Cardiac atrium fibroblast (primary cell): Measurements from ENCODE around the gene CLDN24. TPM values are rescaled to one million over a fixed set of nuclear protein-coding genes. Genes with fewer than 3 reads are reported as not detected.

Source experiments
- total RNA-seq: library from RNA; depleted of rRNA; stranded (reverse); fragments of >200 nt; gene quantifications from 2 replicates; pipeline ENCODE4 v1.2.3, GENCODE V29; 2015

The CLDN24 gene
- total RNA-seq, result not detected in 2 replicates

DNA sequence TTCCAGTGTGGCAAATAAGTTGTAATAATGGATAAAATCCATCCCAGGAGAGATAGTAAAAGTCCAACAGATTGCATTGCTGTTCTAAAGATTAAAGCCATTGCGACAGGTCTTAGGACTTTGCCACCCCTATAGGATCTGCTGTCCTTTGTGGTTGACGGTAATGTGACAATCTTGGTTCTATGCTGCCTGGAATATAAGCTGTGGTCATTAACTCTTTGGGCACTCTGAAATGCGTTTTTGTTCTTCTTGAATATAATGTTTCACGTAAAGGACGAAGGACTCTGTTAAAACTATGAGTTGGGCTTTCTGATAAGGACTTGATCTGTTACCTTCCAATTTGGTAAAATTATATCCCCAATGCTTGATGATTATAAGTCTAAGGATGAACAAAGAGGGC is at the start of gene CLDN24:
CLDN24 (minus strand) TSS at position 101 of the 400 bp plus-strand sequence; CDS start at position 101, 0 bp downstream.

DNA sequence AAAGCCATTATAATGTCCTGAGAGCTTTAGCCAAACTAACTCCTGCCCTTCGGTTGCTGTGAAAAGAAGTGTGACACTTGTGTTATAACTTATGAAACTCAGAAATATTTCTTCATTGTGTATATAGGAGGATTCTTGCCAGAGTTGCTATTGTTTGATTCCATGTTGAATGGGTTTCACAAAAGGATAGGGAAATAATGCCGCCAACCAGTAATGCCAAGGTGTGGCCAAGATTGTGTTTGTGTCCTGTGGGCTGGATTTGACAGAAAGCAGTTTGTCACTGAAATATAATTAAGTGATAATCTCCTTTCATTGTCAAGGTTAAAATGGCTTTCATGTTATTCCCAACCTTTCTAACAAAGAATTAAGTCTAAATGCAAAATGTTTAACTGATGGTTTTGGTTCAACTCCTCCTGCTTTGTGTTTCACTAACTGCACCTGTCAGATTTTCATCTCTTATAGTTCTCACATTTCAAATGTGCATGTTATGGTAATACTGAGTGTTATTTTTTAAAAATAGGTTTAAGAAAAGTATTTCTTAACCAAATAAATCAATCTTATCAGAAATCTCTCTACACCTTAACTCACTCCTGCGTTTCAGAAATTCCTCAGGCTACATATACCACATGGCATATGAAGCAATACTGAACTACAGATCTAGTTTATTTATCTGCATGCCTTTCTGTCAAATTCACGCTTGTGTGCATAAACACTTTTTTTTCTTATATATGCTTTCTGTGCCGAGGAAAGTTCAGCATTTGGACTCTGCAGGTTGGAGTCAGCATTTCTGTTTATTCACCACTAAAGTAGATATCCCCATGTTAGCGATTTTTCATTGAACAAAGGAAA is 1.8 kb downstream of the CLDN24 start, which contains the start of gene CLDN22:
CLDN22 (minus strand) TSS at position 66 of the 849 bp plus-strand sequence; CDS start at position 8, 58 bp downstream.

Other genes starting within 250 kb of the CLDN24 start
- 16.8 and 24.0 TPM in 2 replicates for gene WWC2, start 223.2 kb downstream of the CLDN24 start, total RNA-seq
- gene CLDN22, start 2.1 kb downstream of the CLDN24 start, total RNA-seq, result not detected in 2 replicates
- 8.5 and 8.9 TPM in 2 replicates for gene CDKN2AIP, start 122.2 kb upstream of the CLDN24 start, total RNA-seq
- 6.3 and 11.0 TPM in 2 replicates for gene ING2, start 182.6 kb upstream of the CLDN24 start, total RNA-seq